Osteoblast (primary cell): Measurements from ENCODE around the gene ABCG8. TPM values are rescaled to one million over a fixed set of nuclear protein-coding genes. Genes with fewer than 3 reads are reported as not detected.

Source experiments
- DNase-seq: peaks from one replicate; pipeline ENCODE4 v3.0.0; 2011; ENCODE audit warnings: low spot score, mixed read lengths; ENCODE audit not compliant: insufficient read length; ENCODE audit errors: missing footprints
- H2AFZ ChIP-seq: 2 replicates; pipeline ENCODE4 v1.6.0; 2011; ENCODE audit warnings: mild to moderate bottlenecking, low read length
- H3K27ac ChIP-seq: 2 replicates; pipeline ENCODE4 v1.5.1; 2011; ENCODE audit warnings: mild to moderate bottlenecking, low read depth, low read length, moderate library complexity
- H3K27me3 ChIP-seq: 2 replicates; pipeline ENCODE4 v1.6.0; 2012; ENCODE audit warnings: mild to moderate bottlenecking, control low read depth, inconsistent platforms, low read length, moderate library complexity; ENCODE audit not compliant: insufficient read depth
- H3K36me3 ChIP-seq: 2 replicates; pipeline ENCODE4 v1.5.1; 2011; ENCODE audit warnings: mild to moderate bottlenecking, low read length, control low read depth, moderate library complexity; ENCODE audit not compliant: insufficient read depth
- H3K4me1 ChIP-seq: 2 replicates; pipeline ENCODE4 v1.5.1; 2011; ENCODE audit warnings: mild to moderate bottlenecking, low read length, control low read depth, moderate library complexity; ENCODE audit not compliant: insufficient read depth
- H3K4me2 ChIP-seq: 2 replicates; pipeline ENCODE4 v1.6.0; 2011; ENCODE audit warnings: mild to moderate bottlenecking, low read length; ENCODE audit not compliant: insufficient read depth
- H3K4me3 ChIP-seq: fragments of 200-600 bp; sonication (generic); 3 replicates; pipeline ENCODE4 v1.5.1; 2012; ENCODE audit warnings: mild to moderate bottlenecking, low read length, inconsistent platforms; ENCODE audit not compliant: insufficient read depth
- H3K79me2 ChIP-seq: 2 replicates; pipeline ENCODE4 v1.6.0; 2012; ENCODE audit warnings: mild to moderate bottlenecking, low read length, control low read depth, inconsistent platforms; ENCODE audit not compliant: insufficient read depth
- H3K9me3 ChIP-seq: 2 replicates; pipeline ENCODE4 v1.5.1; 2011; ENCODE audit warnings: low read depth, low read length, control low read depth
- H4K20me1 ChIP-seq: 2 replicates; pipeline ENCODE4 v1.6.0; 2012; ENCODE audit warnings: mild to moderate bottlenecking, low read length, control low read depth; ENCODE audit not compliant: insufficient read depth
- total RNA-seq: library from RNA; depleted of rRNA; stranded (reverse); fragments of >200 nt; gene quantifications from 2 replicates; pipeline ENCODE4 v1.2.3, GENCODE V29; 2012
- TF ChIP-seq, protein P1 (sequence below): IDR thresholded peaks from 2 replicates; pipeline ENCODE4 v1.5.1; 2011; ENCODE audit warnings: mild to moderate bottlenecking, low read depth, low read length, moderate library complexity; ENCODE audit errors: extremely low read depth

ABCG8 gene
- total RNA-seq, 1 donor = not detected

DNA sequence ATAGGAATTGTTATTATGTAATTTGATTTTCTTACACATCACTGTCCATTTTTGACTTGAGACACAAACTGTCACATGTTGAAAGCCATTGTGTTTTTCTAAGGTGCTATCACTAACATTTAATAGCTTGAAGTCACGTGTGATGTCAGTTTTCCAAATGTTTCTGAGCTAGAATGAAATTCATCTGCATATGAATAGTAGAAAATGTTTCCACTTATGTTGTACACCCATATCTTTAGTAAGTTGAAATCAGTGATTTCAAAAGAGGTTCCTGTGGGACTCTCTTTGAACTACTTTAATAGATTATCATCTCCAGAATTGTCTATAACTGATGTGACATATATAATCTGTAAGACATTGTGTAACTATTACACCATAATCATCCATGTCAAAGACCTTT lies 27.9 kb upstream of the ABCG8 start:
- Histone ChIP-seq H3K27me3 (no peaks in the 10 kb centered on the region), H3K4me3 (no peak overlapping the region), H3K79me2 (no peaks in the 10 kb centered on the region), H4K20me1 (no peaks in the 10 kb centered on the region), H3K27ac (no peak overlapping the region), H3K4me1 (no peaks in the 10 kb centered on the region), H3K9me3 (no peaks in the 10 kb centered on the region), H2AFZ (no peak overlapping the region), H3K4me2 (no peak overlapping the region), H3K36me3 (peaks cover 3% of the 10 kb centered on the region)
- TF ChIP-seq, protein P1, sequence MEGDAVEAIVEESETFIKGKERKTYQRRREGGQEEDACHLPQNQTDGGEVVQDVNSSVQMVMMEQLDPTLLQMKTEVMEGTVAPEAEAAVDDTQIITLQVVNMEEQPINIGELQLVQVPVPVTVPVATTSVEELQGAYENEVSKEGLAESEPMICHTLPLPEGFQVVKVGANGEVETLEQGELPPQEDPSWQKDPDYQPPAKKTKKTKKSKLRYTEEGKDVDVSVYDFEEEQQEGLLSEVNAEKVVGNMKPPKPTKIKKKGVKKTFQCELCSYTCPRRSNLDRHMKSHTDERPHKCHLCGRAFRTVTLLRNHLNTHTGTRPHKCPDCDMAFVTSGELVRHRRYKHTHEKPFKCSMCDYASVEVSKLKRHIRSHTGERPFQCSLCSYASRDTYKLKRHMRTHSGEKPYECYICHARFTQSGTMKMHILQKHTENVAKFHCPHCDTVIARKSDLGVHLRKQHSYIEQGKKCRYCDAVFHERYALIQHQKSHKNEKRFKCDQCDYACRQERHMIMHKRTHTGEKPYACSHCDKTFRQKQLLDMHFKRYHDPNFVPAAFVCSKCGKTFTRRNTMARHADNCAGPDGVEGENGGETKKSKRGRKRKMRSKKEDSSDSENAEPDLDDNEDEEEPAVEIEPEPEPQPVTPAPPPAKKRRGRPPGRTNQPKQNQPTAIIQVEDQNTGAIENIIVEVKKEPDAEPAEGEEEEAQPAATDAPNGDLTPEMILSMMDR = no peak
- no peak for DNase-seq

DNA sequence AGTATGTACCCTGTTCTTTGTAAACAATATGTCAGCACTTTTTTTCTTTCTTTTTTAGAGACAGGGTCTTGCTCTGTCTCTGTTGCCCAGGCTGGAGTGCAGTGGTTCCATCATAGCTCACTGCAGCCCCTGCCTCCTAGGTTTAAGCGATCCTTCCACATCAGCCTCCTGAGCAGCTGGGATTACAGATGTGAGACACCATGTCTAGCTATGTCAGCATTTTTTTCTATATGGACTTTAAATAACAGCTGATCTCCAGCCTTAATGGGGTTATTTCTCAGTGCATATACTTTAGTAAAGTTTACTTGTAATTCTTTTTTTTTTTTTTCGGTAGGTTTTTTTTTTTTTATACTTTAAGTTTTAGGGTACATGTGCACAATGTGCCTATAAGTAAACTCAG lies 26.8 kb upstream of the ABCG8 start:
- Histone ChIP-seq H3K79me2 (no peaks in the 10 kb centered on the region), H4K20me1 (no peaks in the 10 kb centered on the region), H3K27ac (no peak overlapping the region), H2AFZ (no peak overlapping the region), H3K36me3 (no peaks in the 10 kb centered on the region), H3K4me2 (no peak overlapping the region), H3K4me1 (no peaks in the 10 kb centered on the region), H3K4me3 (no peak overlapping the region), H3K9me3 (no peaks in the 10 kb centered on the region), H3K27me3 (no peaks in the 10 kb centered on the region)
- TF ChIP-seq, protein P1 = no peak
- no peak for DNase-seq

DNA sequence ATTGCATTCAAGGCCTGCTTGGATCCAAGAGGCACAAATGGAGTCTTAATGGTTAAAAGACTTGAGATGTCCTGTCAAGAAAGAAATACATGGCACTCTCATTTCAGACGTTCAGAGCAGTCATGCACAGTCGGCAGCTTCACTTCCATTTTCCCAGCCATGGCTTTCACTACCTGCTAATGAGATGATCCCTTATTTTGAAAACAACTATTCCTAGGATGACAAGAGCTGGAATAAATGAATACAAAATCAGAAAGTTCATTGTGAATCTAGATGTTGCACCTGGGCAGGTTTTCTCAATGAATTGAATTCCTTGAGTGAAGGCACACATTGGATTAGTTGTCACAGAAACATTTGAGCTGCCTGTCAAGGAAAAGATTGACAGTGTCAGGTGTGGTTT lies 25.8 kb upstream of the ABCG8 start:
- Histone ChIP-seq H3K79me2 (no peaks in the 10 kb centered on the region), H2AFZ (no peak overlapping the region), H4K20me1 (no peaks in the 10 kb centered on the region), H3K4me3 (no peak overlapping the region), H3K36me3 (no peaks in the 10 kb centered on the region), H3K27ac (no peak overlapping the region), H3K4me2 (no peak overlapping the region), H3K27me3 (no peaks in the 10 kb centered on the region), H3K4me1 (no peaks in the 10 kb centered on the region), H3K9me3 (no peaks in the 10 kb centered on the region)
- DNase-seq = no peak
- TF ChIP-seq, protein P1 = no peak

DNA sequence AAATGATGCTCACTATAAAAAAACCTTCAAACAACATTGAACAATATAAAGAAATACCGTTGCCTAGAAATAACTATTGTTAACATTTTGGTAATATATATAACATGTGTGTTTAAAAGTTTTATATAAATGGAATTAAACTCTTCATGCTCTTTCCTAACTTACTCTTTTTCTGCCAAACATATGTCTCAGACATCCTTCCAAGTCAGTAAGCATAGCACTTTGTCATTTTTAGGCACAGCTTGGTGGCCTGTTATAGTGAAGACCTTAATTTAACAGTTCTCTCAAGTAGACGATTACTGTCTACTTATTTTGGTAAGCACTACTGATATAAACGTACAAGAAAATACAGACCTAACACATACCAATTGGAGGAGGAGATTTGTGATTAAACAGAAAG lies 24.1 kb upstream of the ABCG8 start:
- Histone ChIP-seq H3K36me3 (no peaks in the 10 kb centered on the region), H3K4me3 (no peak overlapping the region), H3K27me3 (no peaks in the 10 kb centered on the region), H3K4me1 (no peaks in the 10 kb centered on the region), H3K9me3 (no peaks in the 10 kb centered on the region), H3K27ac (no peak overlapping the region), H3K79me2 (no peaks in the 10 kb centered on the region), H3K4me2 (no peak overlapping the region), H2AFZ (no peak overlapping the region), H4K20me1 (no peaks in the 10 kb centered on the region)
- TF ChIP-seq, protein P1 = no peak
- no peak for DNase-seq
